HCT116 (cell line): Measurements from ENCODE around the gene KCTD19.

Experiments used
- CEBPB ChIP-seq: IDR thresholded peaks from 2 replicates; pipeline ENCODE4 v1.6.1; 2012; ENCODE audit warnings: low read depth
- CTCF ChIP-seq, 3 experiments: fragments of 200-600 bp in 1 of 3; sonication (generic) in 1 of 3; IDR thresholded peaks in 2 of 3; conservative IDR thresholded peaks in 1 of 3; 2 replicates each; pipeline ENCODE4 v1.5.1; 2012 to 2017; ENCODE audit warnings: low read depth in 2 of 3, low read length in 2 of 3, antibody characterized with exemption in 1 of 3, borderline replicate concordance in 1 of 3, control low read depth in 1 of 3, mild to moderate bottlenecking in 1 of 3, mixed read lengths in 1 of 3, mixed run types in 1 of 3, moderate library complexity in 1 of 3; ENCODE audit not compliant: insufficient read depth in 1 of 3
- RAD21 ChIP-seq: IDR thresholded peaks from 2 replicates; pipeline ENCODE4 v1.6.1; 2012; ENCODE audit warnings: low read depth, mild to moderate bottlenecking
- REST ChIP-seq: IDR thresholded peaks from 2 replicates; pipeline ENCODE4 v1.6.1; 2012; ENCODE audit warnings: low read depth
- SIN3A ChIP-seq: IDR thresholded peaks from 2 replicates; pipeline ENCODE4 v1.6.1; 2012; ENCODE audit warnings: low read depth
- TCF7L2 ChIP-seq: IDR thresholded peaks from 2 replicates; pipeline ENCODE4 v1.7.0; 2011; ENCODE audit warnings: borderline replicate concordance, inconsistent platforms; ENCODE audit not compliant: insufficient read depth, insufficient read length; ENCODE audit errors: extremely low read depth

- no peak for TF ChIP-seq CTCF (IDR thresholded peaks at IDR 0.05 in 2 of 3, conservative IDR thresholded peaks at IDR 0.05 in 1 of 3; ENCODE audit: borderline replicate concordance in 1 of 3, insufficient read depth in 1 of 3, low read depth in 2 of 3, low read length in 2 of 3)
- TF ChIP-seq CEBPB = no peak
- no peak for TF ChIP-seq REST
- no peak for TF ChIP-seq TCF7L2
- no peak for TF ChIP-seq RAD21
- TF ChIP-seq SIN3A = no peak
Measured at GRCh38 chr16:67364600-67365235, 38.2 kb upstream of the KCTD19 start.
